A673 (cell line): ENCODE data around the gene CYP2D6.

Experiments
- CTCF ChIP-seq: fragments of 300-800, 200-600 bp; sonication (generic); conservative IDR thresholded peaks from 2 replicates; pipeline ENCODE4 v1.5.1; 2017; ENCODE audit warnings: low read depth, mild to moderate bottlenecking, antibody characterized with exemption, low read length, moderate library complexity, mixed read lengths
- EZH2 ChIP-seq: fragments of 200-600 bp; sonication (generic); IDR thresholded peaks from 2 replicates; pipeline ENCODE4 v1.6.1; 2017; ENCODE audit warnings: borderline replicate concordance, low read depth, mild to moderate bottlenecking, mixed read lengths, antibody characterized with exemption, low read length; ENCODE audit not compliant: poor library complexity, severe bottlenecking

GRCh38 chr22:42077486-42078125 is 53.0 kb downstream of the CYP2D6 start:
- TF ChIP-seq CTCF: no peak
- TF ChIP-seq EZH2: no peak
